GM12892 (cell line): ENCODE results near the gene SEPTIN2.

Source experiments
- POLR2A ChIP-seq: IDR thresholded peaks from 2 replicates; pipeline ENCODE4 v1.6.1; 2011; ENCODE audit warnings: low read depth, low read length, control low read depth
- POLR2AphosphoS5 ChIP-seq: IDR thresholded peaks from 2 replicates; pipeline ENCODE4 v1.6.1; 2011; ENCODE audit warnings: low read depth, low read length, control low read depth
- TAF1 ChIP-seq: IDR thresholded peaks from 2 replicates; pipeline ENCODE4 v1.6.1; 2011; ENCODE audit warnings: low read depth, mild to moderate bottlenecking, control low read depth, low read length, borderline replicate concordance

- no peak for TF ChIP-seq POLR2A
- TF ChIP-seq POLR2AphosphoS5, result no peak
- TF ChIP-seq TAF1, result no peak
Observed at GRCh38 chr2:241285596-241285995, 30.1 kb upstream of the SEPTIN2 start.
